SU-DHL-6 (cell line): Measurements from ENCODE around the gene SEMA6D.

Source experiments
- H2AFZ ChIP-seq: fragments of 200-600 bp; sonication (generic); 2 replicates; pipeline ENCODE4 v1.6.1; 2014; ENCODE audit warnings: low read depth, mild to moderate bottlenecking, moderate library complexity, mixed read lengths, antibody characterized with exemption, low read length; ENCODE audit not compliant: severe bottlenecking
- H3F3A ChIP-seq: fragments of 200-600 bp; shearing (Covaris generic); 2 replicates; pipeline ENCODE4 v1.6.0; 2016; ENCODE audit warnings: antibody characterized with exemption, mild to moderate bottlenecking; ENCODE audit not compliant: insufficient read depth
- H3K27ac ChIP-seq: fragments of 200-600 bp; sonication (generic); 2 replicates; pipeline ENCODE4 v1.5.1; 2016; ENCODE audit warnings: low read depth, mild to moderate bottlenecking, low read length, moderate library complexity, mixed read lengths
- H3K27me3 ChIP-seq: fragments of 200-600 bp; sonication (generic), shearing (Covaris generic); 2 replicates; pipeline ENCODE4 v1.6.0; 2014; ENCODE audit warnings: mild to moderate bottlenecking, low read length
- H3K36me3 ChIP-seq: fragments of 200-600 bp; sonication (generic); 2 replicates; pipeline ENCODE4 v1.6.1; 2014; ENCODE audit warnings: mild to moderate bottlenecking, low read length, mixed read lengths
- H3K4me2 ChIP-seq: fragments of 300-600, 200-600 bp; shearing (Covaris generic), sonication (generic); 2 replicates; pipeline ENCODE4 v1.6.0; 2014; ENCODE audit warnings: low read length, low read depth, mild to moderate bottlenecking; ENCODE audit not compliant: poor library complexity, severe bottlenecking
- H3K4me3 ChIP-seq: fragments of 200-600 bp; sonication (generic); 2 replicates; pipeline ENCODE4 v1.5.1; 2014; ENCODE audit warnings: antibody characterized with exemption, low read length, mild to moderate bottlenecking, mixed read lengths; ENCODE audit not compliant: insufficient read depth, poor library complexity, severe bottlenecking
- H3K79me2 ChIP-seq: fragments of 200-600 bp; sonication (generic); 2 replicates; pipeline ENCODE4 v1.6.1; 2014; ENCODE audit warnings: mild to moderate bottlenecking, low read length, moderate library complexity; ENCODE audit not compliant: insufficient read depth
- H3K9ac ChIP-seq: fragments of 200-600 bp; sonication (generic); 2 replicates; pipeline ENCODE4 v1.7.0; 2014; ENCODE audit warnings: mild to moderate bottlenecking, low read length
- H3K9me2 ChIP-seq: fragments of 200-600 bp; sonication (generic); replicated peaks from 2 replicates; pipeline ENCODE4 v1.6.1; 2014; ENCODE audit warnings: low read length; ENCODE audit not compliant: insufficient read depth
- H3K9me3 ChIP-seq: fragments of 200-600 bp; sonication (generic); 2 replicates; pipeline ENCODE4 v1.6.1; 2014; ENCODE audit warnings: low read length, mixed read lengths; ENCODE audit not compliant: insufficient read depth
- H4K20me1 ChIP-seq: fragments of 200-600 bp; sonication (generic); 2 replicates; pipeline ENCODE4 v1.6.1; 2014; ENCODE audit warnings: low read depth, mild to moderate bottlenecking, antibody characterized with exemption, low read length, moderate library complexity, mixed read lengths
- CTCF ChIP-seq: fragments of 200-600 bp; sonication (generic); IDR thresholded peaks from one replicate; pipeline ENCODE4 v1.5.1; 2017; ENCODE audit warnings: antibody characterized with exemption, mild to moderate bottlenecking, low read length, moderate library complexity; ENCODE audit not compliant: insufficient read depth, poor library complexity, severe bottlenecking
- EZH2phosphoT487 ChIP-seq: fragments of 200-600 bp; sonication (generic), shearing (Covaris generic); conservative IDR thresholded peaks from 2 replicates; pipeline ENCODE4 v1.6.1; 2018; ENCODE audit warnings: mild to moderate bottlenecking, antibody characterized with exemption, low read length, moderate library complexity, mixed read lengths

SEMA6D gene

DNA sequence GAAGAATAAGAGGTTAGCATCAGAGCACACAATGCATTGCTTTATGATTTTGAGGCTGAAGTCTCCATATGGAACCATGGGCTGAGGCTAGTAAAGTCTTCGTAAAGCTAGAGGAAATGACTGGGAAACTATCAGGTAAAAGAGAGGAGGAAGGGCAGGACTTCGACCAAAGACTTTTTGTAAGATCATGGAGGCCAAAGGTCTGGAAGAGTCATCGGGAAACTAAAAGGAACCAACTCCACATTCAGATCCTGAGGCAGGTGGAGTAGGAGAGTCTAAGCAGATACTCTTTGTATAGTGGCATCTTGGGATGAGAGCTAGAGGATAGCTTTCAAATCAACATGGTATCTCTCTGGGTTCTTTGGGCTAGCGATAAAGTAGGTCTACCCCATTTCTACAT lies 36.3 kb downstream of the SEMA6D start:
- Histone ChIP-seq H3K9ac (no peak overlapping the region), H3K9me3 (no peaks in the 10 kb centered on the region)

DNA sequence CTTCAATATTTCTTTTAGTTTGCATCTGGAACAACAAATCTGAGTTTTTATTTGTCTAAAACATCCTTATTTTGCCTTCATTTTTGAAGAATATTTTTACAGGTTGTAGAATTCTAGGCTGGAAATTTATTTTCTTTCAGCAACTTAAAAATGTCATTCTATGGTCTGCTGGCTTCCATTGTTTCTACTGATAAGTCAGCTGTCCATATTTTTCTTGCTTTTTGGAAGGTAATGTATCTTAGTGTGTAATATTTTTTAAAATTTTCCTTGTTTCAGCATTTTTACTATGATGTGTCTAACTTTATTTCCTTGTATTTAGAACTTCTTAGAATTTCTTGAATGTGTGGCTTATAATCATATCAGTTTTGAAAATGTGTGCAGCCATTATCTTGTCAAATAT lies 37.0 kb downstream of the SEMA6D start:
- Histone ChIP-seq H3K9me2 (no peaks in the 10 kb centered on the region), H3K4me3 (no peak overlapping the region), H3K9ac (no peak overlapping the region), H4K20me1 (no peaks in the 10 kb centered on the region), H3K36me3 (no peaks in the 10 kb centered on the region), H3F3A (no peaks in the 10 kb centered on the region), H3K9me3 (no peaks in the 10 kb centered on the region), H3K27me3 (no peaks in the 10 kb centered on the region), H3K79me2 (no peaks in the 10 kb centered on the region), H3K27ac (no peak overlapping the region), H2AFZ (no peak overlapping the region), H3K4me2 (no peak overlapping the region)
- no peak for TF ChIP-seq EZH2phosphoT487
- no peak for TF ChIP-seq CTCF

More for the DNA sequence above, 36.3 kb downstream of the SEMA6D start:
- Histone ChIP-seq H3K79me2 (no peaks in the 10 kb centered on the region), H3F3A (no peaks in the 10 kb centered on the region), H3K4me2 (no peak overlapping the region), H2AFZ (no peak overlapping the region), H3K27me3 (no peaks in the 10 kb centered on the region), H3K9me2 (no peaks in the 10 kb centered on the region), H3K27ac (no peak overlapping the region), H4K20me1 (no peaks in the 10 kb centered on the region), H3K36me3 (no peaks in the 10 kb centered on the region), H3K4me3 (no peak overlapping the region)
- TF ChIP-seq EZH2phosphoT487 (no peak), CTCF (no peak)

GRCh38 chr15:47755941-47756340 lies 38.6 kb downstream of the SEMA6D start:
- Histone ChIP-seq H3K27ac (no peak overlapping the region), H3K79me2 (no peaks in the 10 kb centered on the region), H3K36me3 (no peaks in the 10 kb centered on the region), H3K27me3 (no peaks in the 10 kb centered on the region), H3K4me3 (no peak overlapping the region), H4K20me1 (no peaks in the 10 kb centered on the region), H3K9me2 (no peaks in the 10 kb centered on the region), H3K9me3 (no peaks in the 10 kb centered on the region), H3K9ac (no peak overlapping the region), H3K4me2 (no peak overlapping the region), H2AFZ (no peak overlapping the region), H3F3A (no peaks in the 10 kb centered on the region)
- TF ChIP-seq EZH2phosphoT487, result no peak
- no peak for TF ChIP-seq CTCF
